Measurements from ENCODE around the gene RACGAP1. TPM values are rescaled to one million over a fixed set of nuclear protein-coding genes. Genes with fewer than 3 reads are reported as not detected.

RACGAP1 gene
- total RNA-seq, 1 experiment from 2014 or later = 78.6 TPM

- peak overlapping the region; percentile 87 for H3K9ac ChIP-seq (ENCODE audit: low read length)
- DNase-seq = peak; percentile 58
- peak overlapping the region; percentile 67 for H3K4me3 ChIP-seq (ENCODE audit: low read length)
- H3K4me2 ChIP-seq (ENCODE audit: low read depth, low read length, poor library complexity, severe bottlenecking) = peak overlapping the region; percentile 81
- peak overlapping the region; percentile 99 for H3K27ac ChIP-seq (ENCODE audit: low read length)
- no peaks in the 10 kb centered on the region for H3K9me2 ChIP-seq (replicated peaks; ENCODE audit: insufficient read depth, low read length)
- H3K79me2 ChIP-seq (ENCODE audit: low read length) = no peaks in the 10 kb centered on the region
- H3K27me3 ChIP-seq (ENCODE audit: low read length) = no peaks in the 10 kb centered on the region
- H3K9me3 ChIP-seq (ENCODE audit: low read length) = no peaks in the 10 kb centered on the region
- H4K20me1 ChIP-seq (ENCODE audit: insufficient read depth, low read depth, low read length) = no peaks in the 10 kb centered on the region
- no peak overlapping the region for H2AFZ ChIP-seq (ENCODE audit: low read length)
- peaks cover 97% of the 10 kb centered on the region for H3K4me1 ChIP-seq (ENCODE audit: low read length)
- H3K36me3 ChIP-seq (ENCODE audit: insufficient read depth, low read length) = no peaks in the 10 kb centered on the region
Measured at GRCh38 chr12:49943625-49943960, 81.7 kb downstream of the RACGAP1 start.

GRCh38 chr12:49942921-49943624 is 82.2 kb downstream of the RACGAP1 start:
- Histone ChIP-seq H3K9me2 (replicated peaks; ENCODE audit: insufficient read depth, low read length) (no peaks in the 10 kb centered on the region), H3K36me3 (ENCODE audit: insufficient read depth, low read length) (no peaks in the 10 kb centered on the region), H3K4me1 (ENCODE audit: low read length) (peaks cover 97% of the 10 kb centered on the region), H4K20me1 (ENCODE audit: insufficient read depth, low read depth, low read length) (no peaks in the 10 kb centered on the region), H3K9ac (ENCODE audit: low read length) (peak overlapping the region; percentile 87), H3K79me2 (ENCODE audit: low read length) (no peaks in the 10 kb centered on the region), H3K27me3 (ENCODE audit: low read length) (no peaks in the 10 kb centered on the region), H3K27ac (ENCODE audit: low read length) (peak overlapping the region; percentile 99), H3K4me2 (ENCODE audit: low read depth, low read length, poor library complexity, severe bottlenecking) (peak overlapping the region; percentile 81), H3K9me3 (ENCODE audit: low read length) (no peaks in the 10 kb centered on the region), H2AFZ (ENCODE audit: low read length) (no peak overlapping the region), H3K4me3 (ENCODE audit: low read length) (peak overlapping the region; percentile 67)
- DNase-seq = peak; percentile 94

GRCh38 chr12:49942512-49942893 is 82.8 kb downstream of the RACGAP1 start:
- no peaks in the 10 kb centered on the region for H3K9me2 ChIP-seq (replicated peaks; ENCODE audit: insufficient read depth, low read length)
- H3K9me3 ChIP-seq (ENCODE audit: low read length) = no peaks in the 10 kb centered on the region
- no peaks in the 10 kb centered on the region for H3K36me3 ChIP-seq (ENCODE audit: insufficient read depth, low read length)
- H3K79me2 ChIP-seq (ENCODE audit: low read length) = no peaks in the 10 kb centered on the region
- no peaks in the 10 kb centered on the region for H4K20me1 ChIP-seq (ENCODE audit: insufficient read depth, low read depth, low read length)
- H3K9ac ChIP-seq (ENCODE audit: low read length) = peak overlapping the region; percentile 87
- H3K27me3 ChIP-seq (ENCODE audit: low read length) = no peaks in the 10 kb centered on the region
- peaks cover 97% of the 10 kb centered on the region for H3K4me1 ChIP-seq (ENCODE audit: low read length)
- H2AFZ ChIP-seq (ENCODE audit: low read length) = no peak overlapping the region
- peak overlapping the region; percentile 67 for H3K4me3 ChIP-seq (ENCODE audit: low read length)
- peak; percentile 86 for DNase-seq
- H3K27ac ChIP-seq (ENCODE audit: low read length) = peak overlapping the region; percentile 99
- H3K4me2 ChIP-seq (ENCODE audit: low read depth, low read length, poor library complexity, severe bottlenecking) = peak overlapping the region; percentile 81

DNA sequence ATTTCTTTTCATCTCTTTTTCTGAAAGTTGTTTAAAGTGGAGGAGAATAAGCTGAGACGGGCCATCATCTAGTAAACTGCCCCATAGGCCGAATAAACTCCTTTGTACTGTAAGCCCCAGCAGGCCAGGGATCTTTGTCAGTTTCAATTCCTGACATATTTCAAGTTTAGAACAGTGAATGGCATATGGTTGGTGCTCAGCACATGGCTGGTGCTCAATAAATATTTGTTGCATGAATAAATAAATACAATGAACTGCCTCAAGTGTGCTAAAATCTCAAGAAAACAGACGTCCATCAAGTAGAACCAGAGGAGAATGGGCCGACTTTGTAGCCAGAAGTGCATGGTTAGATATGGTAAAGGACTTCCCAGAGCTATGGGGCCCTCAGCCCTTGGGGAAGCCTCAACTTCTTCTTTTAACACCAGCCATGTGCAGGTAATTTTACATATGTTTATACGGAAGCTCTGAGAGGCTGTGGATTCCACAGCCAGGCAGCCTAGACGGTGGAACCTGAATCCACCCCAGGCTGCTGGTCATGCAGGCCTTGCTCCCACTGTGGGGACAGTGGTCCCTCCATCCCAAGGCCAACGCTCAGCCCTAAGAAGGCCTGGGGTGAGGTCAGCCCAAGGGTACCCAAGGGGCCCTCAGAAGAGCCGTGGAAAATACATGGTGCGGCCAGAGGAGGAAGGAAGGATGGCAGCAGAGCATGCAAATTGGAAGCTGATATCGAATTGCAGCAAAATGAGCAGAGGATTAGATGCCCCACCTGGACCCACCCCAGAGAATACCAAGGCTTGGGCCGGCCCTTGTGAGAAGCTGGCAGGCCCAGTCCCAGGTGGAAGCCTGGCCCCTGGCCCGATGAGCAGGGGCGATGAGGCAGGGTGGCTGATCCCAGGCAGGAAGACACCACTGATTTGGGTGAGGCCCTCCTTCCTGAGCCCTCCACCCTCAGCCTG is 83.5 kb downstream of the RACGAP1 start:
- peak overlapping the region; percentile 99 for H3K27ac ChIP-seq (ENCODE audit: low read length)
- H3K36me3 ChIP-seq (ENCODE audit: insufficient read depth, low read length) = no peaks in the 10 kb centered on the region
- peak overlapping the region; percentile 87 for H3K9ac ChIP-seq (ENCODE audit: low read length)
- no peaks in the 10 kb centered on the region for H3K9me2 ChIP-seq (replicated peaks; ENCODE audit: insufficient read depth, low read length)
- H3K4me3 ChIP-seq (ENCODE audit: low read length) = peak overlapping the region; percentile 67
- H3K4me1 ChIP-seq (ENCODE audit: low read length) = peaks cover 93% of the 10 kb centered on the region
- no peaks in the 10 kb centered on the region for H3K27me3 ChIP-seq (ENCODE audit: low read length)
- H3K4me2 ChIP-seq (ENCODE audit: low read depth, low read length, poor library complexity, severe bottlenecking) = peak overlapping the region; percentile 81
- peak; percentile 97 for DNase-seq
- no peaks in the 10 kb centered on the region for H3K79me2 ChIP-seq (ENCODE audit: low read length)
- no peaks in the 10 kb centered on the region for H3K9me3 ChIP-seq (ENCODE audit: low read length)
- no peaks in the 10 kb centered on the region for H4K20me1 ChIP-seq (ENCODE audit: insufficient read depth, low read depth, low read length)
- H2AFZ ChIP-seq (ENCODE audit: low read length) = no peak overlapping the region

GRCh38 chr12:49939707-49940106 is 85.6 kb downstream of the RACGAP1 start:
- Histone ChIP-seq H2AFZ (ENCODE audit: low read length) (no peak overlapping the region), H3K9ac (ENCODE audit: low read length) (no peak overlapping the region), H3K4me1 (ENCODE audit: low read length) (peaks cover 73% of the 10 kb centered on the region), H3K9me3 (ENCODE audit: low read length) (no peaks in the 10 kb centered on the region), H3K4me2 (ENCODE audit: low read depth, low read length, poor library complexity, severe bottlenecking) (no peak overlapping the region), H3K79me2 (ENCODE audit: low read length) (no peaks in the 10 kb centered on the region), H3K4me3 (ENCODE audit: low read length) (no peak overlapping the region), H3K27me3 (ENCODE audit: low read length) (no peaks in the 10 kb centered on the region), H4K20me1 (ENCODE audit: insufficient read depth, low read depth, low read length) (no peaks in the 10 kb centered on the region), H3K9me2 (replicated peaks; ENCODE audit: insufficient read depth, low read length) (no peaks in the 10 kb centered on the region), H3K27ac (ENCODE audit: low read length) (peak overlapping the region; percentile 48), H3K36me3 (ENCODE audit: insufficient read depth, low read length) (no peaks in the 10 kb centered on the region)
- no peak for DNase-seq

- Histone ChIP-seq H3K4me2 (ENCODE audit: low read depth, low read length, poor library complexity, severe bottlenecking) (no peak overlapping the region), H3K27me3 (ENCODE audit: low read length) (no peaks in the 10 kb centered on the region), H3K9me3 (ENCODE audit: low read length) (no peaks in the 10 kb centered on the region), H3K4me1 (ENCODE audit: low read length) (peaks cover 71% of the 10 kb centered on the region), H3K9me2 (replicated peaks; ENCODE audit: insufficient read depth, low read length) (no peaks in the 10 kb centered on the region), H3K4me3 (ENCODE audit: low read length) (no peak overlapping the region), H3K27ac (ENCODE audit: low read length) (peak overlapping the region; percentile 48), H3K36me3 (ENCODE audit: insufficient read depth, low read length) (no peaks in the 10 kb centered on the region), H2AFZ (ENCODE audit: low read length) (no peak overlapping the region), H3K9ac (ENCODE audit: low read length) (no peak overlapping the region), H3K79me2 (ENCODE audit: low read length) (no peaks in the 10 kb centered on the region), H4K20me1 (ENCODE audit: insufficient read depth, low read depth, low read length) (no peaks in the 10 kb centered on the region)
- no peak for DNase-seq
Measured at GRCh38 chr12:49939307-49939706, 86.0 kb downstream of the RACGAP1 start.

Other genes with a start within 250 kb of the RACGAP1 start
- 17.3 and 25.2 TPM in 2 replicates for gene NCKAP5L, start 197.1 kb downstream of the RACGAP1 start, total RNA-seq (2014; rRNA removed; shearing (Covaris generic); ENCODE audit: low replicate concordance)
- gene BCDIN3D, start 182.4 kb downstream of the RACGAP1 start, total RNA-seq (2014; rRNA removed; shearing (Covaris generic); ENCODE audit: low replicate concordance) = 5.8 and 10.2 TPM in 2 replicates
- 27.4 and 49.8 TPM in 2 replicates for gene FAIM2, start 121.6 kb downstream of the RACGAP1 start, total RNA-seq (2014; rRNA removed; shearing (Covaris generic); ENCODE audit: low replicate concordance)
- 0.07 and 0.63 TPM in 2 replicates for gene AQP2, start 74.8 kb downstream of the RACGAP1 start, total RNA-seq (2014; rRNA removed; shearing (Covaris generic); ENCODE audit: low replicate concordance)
- 0.97 and 4.5 TPM in 2 replicates for gene AQP5, start 63.6 kb downstream of the RACGAP1 start, total RNA-seq (2014; rRNA removed; shearing (Covaris generic); ENCODE audit: low replicate concordance)
- 0.04 and 0.79 TPM in 2 replicates for gene AQP6, start 52.5 kb downstream of the RACGAP1 start, total RNA-seq (2014; rRNA removed; shearing (Covaris generic); ENCODE audit: low replicate concordance)
- gene ASIC1, start 32.1 kb upstream of the RACGAP1 start, total RNA-seq (2014; rRNA removed; shearing (Covaris generic); ENCODE audit: low replicate concordance) = 17.9 and 26.7 TPM in 2 replicates
- 124 and 168 TPM in 2 replicates for gene SMARCD1, start 59.8 kb upstream of the RACGAP1 start, total RNA-seq (2014; rRNA removed; shearing (Covaris generic); ENCODE audit: low replicate concordance)
- gene GPD1, start 78.5 kb upstream of the RACGAP1 start, total RNA-seq (2014; rRNA removed; shearing (Covaris generic); ENCODE audit: low replicate concordance) = 1.0 and 1.1 TPM in 2 replicates
- gene COX14, start 86.7 kb upstream of the RACGAP1 start, total RNA-seq (2014; rRNA removed; shearing (Covaris generic); ENCODE audit: low replicate concordance) = 59.9 and 99.8 TPM in 2 replicates
- gene CERS5, start 141.9 kb upstream of the RACGAP1 start, total RNA-seq (2014; rRNA removed; shearing (Covaris generic); ENCODE audit: low replicate concordance) = 47.7 and 65.9 TPM in 2 replicates

Measured in Karpas-422 (cell line).